ENCODE data around the gene INTS11. TPM values are rescaled to one million over a fixed set of nuclear protein-coding genes. Genes with fewer than 3 reads are reported as not detected.

INTS11 gene
- total RNA-seq, 1 experiment from 2014 or later, result 161 TPM

DNA sequence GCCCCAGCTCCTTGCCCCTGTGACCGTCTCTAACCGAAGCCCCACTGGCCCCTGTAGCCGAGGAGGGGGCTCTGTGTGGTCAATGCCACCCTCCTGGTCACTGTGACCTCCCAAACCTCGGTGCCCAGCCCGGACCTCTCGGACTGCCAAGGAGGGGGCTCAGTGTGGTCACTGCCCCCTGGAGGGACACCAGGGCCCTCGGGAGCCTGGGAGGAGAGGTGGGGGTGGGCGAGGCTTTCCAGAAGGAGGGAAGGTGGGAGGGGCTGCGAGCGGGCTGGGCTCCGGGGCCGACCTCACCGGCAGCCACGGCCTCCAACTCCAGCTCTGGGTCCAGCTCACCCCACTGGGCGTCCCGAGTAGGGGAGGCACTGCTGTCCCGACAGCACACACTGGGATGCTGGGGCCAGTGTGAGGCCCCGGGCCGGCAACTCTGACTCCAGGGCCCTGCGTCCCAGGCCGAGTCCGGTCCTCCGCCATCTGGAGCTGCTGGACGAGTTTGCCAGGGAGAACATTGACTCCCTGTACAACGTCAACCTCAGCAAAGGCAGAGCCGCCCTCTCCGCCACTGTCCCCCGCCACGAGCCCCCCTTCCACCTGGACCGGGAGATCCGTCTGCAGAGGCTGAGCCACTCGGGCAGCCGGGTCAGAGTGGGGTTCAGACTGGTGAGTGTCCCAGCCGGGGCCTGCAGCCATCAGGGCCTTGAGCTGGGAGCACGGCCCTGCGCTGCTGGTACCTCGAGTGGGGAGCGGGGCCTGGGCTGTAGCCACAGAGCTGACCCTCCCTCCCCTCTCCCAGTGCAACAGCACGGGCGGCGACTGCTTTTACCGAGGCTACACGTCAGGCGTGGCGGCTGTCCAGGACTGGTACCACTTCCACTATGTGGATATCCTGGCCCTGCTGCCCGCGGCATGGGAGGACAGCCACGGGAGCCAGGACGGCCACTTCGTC is 37.9 kb downstream of the INTS11 start:
- ATAC-seq (no peak), DNase-seq (ENCODE audit: low read depth, low spot score) (no peak)
- no peaks in the 10 kb centered on the region for H3K79me2 ChIP-seq (ENCODE audit: insufficient read depth, low read length)
- H3K9me3 ChIP-seq (ENCODE audit: control insufficient read depth in 1 of 2, insufficient read depth in 1 of 2, low read depth in 1 of 2, low read length in 2 of 2), result no peaks in the 10 kb centered on the region
- H3K4me3 ChIP-seq (replicated peaks in 1 of 2; ENCODE audit: low read depth in 1 of 2, low read length in 2 of 2), result no peak overlapping the region
- CTCF ChIA-PET, result no interaction called here
- H3K36me3 ChIP-seq (ENCODE audit: control insufficient read depth in 1 of 2, insufficient read depth in 2 of 2, low read length in 2 of 2), result no peaks in the 10 kb centered on the region
- BruUV-seq (replicated peaks), result no TSS peak
- TF ChIP-seq ZNF274 (IDR thresholded peaks at IDR 0.05; ENCODE audit: low read depth, low read length) (no peak), POLR2AphosphoS5 (IDR thresholded peaks at IDR 0.05; ENCODE audit: low read depth, low read length) (no peak), ZBTB33 (IDR thresholded peaks at IDR 0.05; ENCODE audit: extremely low read depth, insufficient replicate concordance, low read length) (no peak)
- no peaks in the 10 kb centered on the region for H3K9me2 ChIP-seq (ENCODE audit: insufficient read depth)
- H3K4me2 ChIP-seq (ENCODE audit: low read length), result no peak overlapping the region
- POLR2A ChIA-PET, result no interaction called here
- intact Hi-C loops (cut with micrococcal nuclease), result no loop called here
- no peaks in the 10 kb centered on the region for H3K27me3 ChIP-seq (ENCODE audit: insufficient read depth, low read length)
- no peak overlapping the region; the same call in 1 of the 2 replicates for H3K27ac ChIP-seq (ENCODE audit: low read depth, low read length)
- peaks cover 13 to 37% of the 10 kb centered on the region in 2 experiments for H3K4me1 ChIP-seq (ENCODE audit: control insufficient read depth in 1 of 2, insufficient read depth in 2 of 2, low read length in 2 of 2)
- RAD21 ChIA-PET (ENCODE audit: low non-redundant PET in 1 of 2, low total read pairs in 2 of 2, uncharacterized antibody in 2 of 2, unreplicated experiment in 2 of 2), result no interaction called here
- H4K20me1 ChIP-seq (ENCODE audit: insufficient read depth), result no peaks in the 10 kb centered on the region
- H2AFZ ChIP-seq (ENCODE audit: low read depth, low read length, poor library complexity, severe bottlenecking), result no peak overlapping the region
- no peak overlapping the region for H3K9ac ChIP-seq (ENCODE audit: low read length)

All from HCT116 (cell line).